CD14-positive monocyte (primary cell): Measurements from ENCODE around the gene PCSK4. TPM values are rescaled to one million over a fixed set of nuclear protein-coding genes. Genes with fewer than 3 reads are reported as not detected.
"Not testable (repeated sequence)": the region's sequence is repeated elsewhere in the genome, so short reads cannot be mapped to it uniquely, and the experiment has no call there.

Source experiments
- DNase-seq, 3 donors: peaks; one replicate each; pipeline ENCODE4 v3.0.0-alpha.2; 2011 to 2022
- H2AFZ ChIP-seq: 2 replicates; pipeline ENCODE4 v1.6.0; 2012; ENCODE audit warnings: mild to moderate bottlenecking, low read depth, low read length, inconsistent platforms; ENCODE audit not compliant: insufficient read depth, poor library complexity, severe bottlenecking
- H3K27ac ChIP-seq, 2 donors: 1 replicate in 1 of 2; 2 replicates in 1 of 2; pipeline ENCODE4 v1.5.1; 2012 to 2013; ENCODE audit warnings: low read length in 2 of 2, control low read depth in 1 of 2, inconsistent platforms in 1 of 2, low read depth in 1 of 2, mild to moderate bottlenecking in 1 of 2
- H3K27me3 ChIP-seq, 2 donors: one replicate each; pipeline versions ENCODE4 v1.6.0 to v1.6.1; 2011 to 2013; ENCODE audit warnings: low read length in 2 of 2; ENCODE audit not compliant: control insufficient read depth in 2 of 2, insufficient read depth in 2 of 2
- H3K36me3 ChIP-seq, 2 donors: replicated peaks in 1 of 2; 1 replicate in 1 of 2; 2 replicates in 1 of 2; pipeline versions ENCODE4 v1.5.1 to v1.6.1; 2012 to 2013; ENCODE audit warnings: low read length in 2 of 2, control low read depth in 1 of 2, inconsistent platforms in 1 of 2, mild to moderate bottlenecking in 1 of 2; ENCODE audit not compliant: insufficient read depth in 2 of 2, control insufficient read depth in 1 of 2
- H3K4me1 ChIP-seq, 2 donors: 1 replicate in 1 of 2; 2 replicates in 1 of 2; pipeline versions ENCODE4 v1.5.1 to v1.6.1; 2012 to 2013; ENCODE audit warnings: low read length in 2 of 2, control low read depth in 1 of 2, inconsistent platforms in 1 of 2, mild to moderate bottlenecking in 1 of 2, moderate library complexity in 1 of 2; ENCODE audit not compliant: insufficient read depth in 2 of 2, control insufficient read depth in 1 of 2
- H3K4me2 ChIP-seq: replicated peaks from 2 replicates; pipeline ENCODE3; 2012; ENCODE audit warnings: low read length, moderate library complexity, mild to moderate bottlenecking; ENCODE audit not compliant: poor library complexity, severe bottlenecking; ENCODE audit errors: extremely low read depth
- H3K4me3 ChIP-seq, 3 experiments: fragments of 200-600 bp in 1 of 3; sonication (generic) in 1 of 3; replicated peaks in 1 of 3; 1 replicate in 2 of 3; 2 replicates in 1 of 3; pipeline ENCODE4 v1.5.1; 2011 to 2013; ENCODE audit warnings: low read length in 3 of 3, mild to moderate bottlenecking in 3 of 3, control low read depth in 2 of 3, low read depth in 2 of 3, inconsistent platforms in 1 of 3, moderate library complexity in 1 of 3
- H3K79me2 ChIP-seq: 2 replicates; pipeline ENCODE4 v1.6.0; 2012; ENCODE audit warnings: mild to moderate bottlenecking, control low read depth, inconsistent platforms, low read length, moderate library complexity; ENCODE audit not compliant: insufficient read depth
- H3K9ac ChIP-seq: 2 replicates; pipeline ENCODE4 v1.6.0; 2017; ENCODE audit warnings: low read length, mild to moderate bottlenecking; ENCODE audit not compliant: insufficient read depth, poor library complexity, severe bottlenecking
- H3K9me3 ChIP-seq, 2 donors: replicated peaks in 1 of 2; 1 replicate in 1 of 2; 2 replicates in 1 of 2; pipeline versions ENCODE4 v1.5.1 to v1.6.1; 2012 to 2013; ENCODE audit warnings: low read length in 2 of 2, control low read depth in 1 of 2; ENCODE audit not compliant: control insufficient read depth in 1 of 2, insufficient read depth in 1 of 2
- H4K20me1 ChIP-seq: 2 replicates; pipeline ENCODE4 v1.6.0; 2012; ENCODE audit warnings: mild to moderate bottlenecking, low read length, control low read depth, moderate library complexity; ENCODE audit not compliant: insufficient read depth
- H3K27ac Mint-ChIP-seq, 7 donors: one replicate each; pipeline ENCODE4 v1.8.0; 2020; ENCODE audit warnings: mild to moderate bottlenecking in 7 of 7, mixed read lengths in 7 of 7, moderate library complexity in 6 of 7, inconsistent platforms in 2 of 7
- H3K27me3 Mint-ChIP-seq, 3 donors: one replicate each; pipeline ENCODE4 v1.8.0; 2021 to 2022; ENCODE audit warnings: low read depth in 3 of 3, mild to moderate bottlenecking in 3 of 3, mixed read lengths in 3 of 3, moderate library complexity in 3 of 3, inconsistent platforms in 1 of 3
- H3K36me3 Mint-ChIP-seq, 2 donors: one replicate each; pipeline ENCODE4 v1.8.0; 2020; ENCODE audit warnings: mixed read lengths in 2 of 2, inconsistent platforms in 1 of 2, mild to moderate bottlenecking in 1 of 2
- H3K4me1 Mint-ChIP-seq: one replicate; pipeline ENCODE4 v1.8.0; 2020; ENCODE audit warnings: mild to moderate bottlenecking, mixed read lengths
- H3K4me3 Mint-ChIP-seq, 2 donors: one replicate each; pipeline ENCODE4 v1.8.0; 2020; ENCODE audit warnings: mild to moderate bottlenecking in 2 of 2, mixed read lengths in 2 of 2, moderate library complexity in 1 of 2
- H3K9me3 Mint-ChIP-seq, 7 donors: one replicate each; pipeline ENCODE4 v1.8.0; 2020 to 2022; ENCODE audit warnings: mixed read lengths in 7 of 7, mild to moderate bottlenecking in 6 of 7, moderate library complexity in 6 of 7, inconsistent platforms in 2 of 7
- WGBS: methylation state at CpG from one replicate; pipeline ENCODE4 v1.1.5; 2013; ENCODE audit warnings: missing lambda C conversion rate; ENCODE audit not compliant: insufficient coverage; 5-methylcytosine and 5-hydroxymethylcytosine counted together
- intact Hi-C, 2 donors: fragments of 100-400 bp; cut with micrococcal nuclease; formaldehyde crosslinking; loops; one replicate each; pipeline versions ENCODE4 v1.15.0 to v1.15.1; 2023
- polyA plus RNA-seq, 3 donors: library from polyadenylated mRNA; depleted of rRNA in 1 of 3; unstranded in 2 of 3; stranded (reverse) in 1 of 3; fragments of 300-500 nt in 2 of 3; fragments of >200 nt in 1 of 3; fragmentation: Illumina TruSeq in 2 of 3; gene quantifications; 1 replicate in 2 of 3; 2 replicates in 1 of 3; pipeline ENCODE4 v1.2.3, GENCODE V29; 2012 to 2021
- TF ChIP-seq, protein P1 (sequence below): fragments of 200-600 bp; IDR thresholded peaks from one replicate; pipeline ENCODE4 v1.8.0; 2022; ENCODE audit warnings: antibody characterized with exemption, mild to moderate bottlenecking

The PCSK4 gene
- polyA plus RNA-seq, 3 donors, result 0.34 to 1.0 TPM; not detected in 1

- H3K27ac Mint-ChIP-seq, result no peak overlapping the region
- no peak overlapping the region for H3K4me3 ChIP-seq
- H3K79me2 ChIP-seq, result no peaks in the 10 kb centered on the region
- no peak overlapping the region for H3K27ac ChIP-seq
- TF ChIP-seq, protein P1, sequence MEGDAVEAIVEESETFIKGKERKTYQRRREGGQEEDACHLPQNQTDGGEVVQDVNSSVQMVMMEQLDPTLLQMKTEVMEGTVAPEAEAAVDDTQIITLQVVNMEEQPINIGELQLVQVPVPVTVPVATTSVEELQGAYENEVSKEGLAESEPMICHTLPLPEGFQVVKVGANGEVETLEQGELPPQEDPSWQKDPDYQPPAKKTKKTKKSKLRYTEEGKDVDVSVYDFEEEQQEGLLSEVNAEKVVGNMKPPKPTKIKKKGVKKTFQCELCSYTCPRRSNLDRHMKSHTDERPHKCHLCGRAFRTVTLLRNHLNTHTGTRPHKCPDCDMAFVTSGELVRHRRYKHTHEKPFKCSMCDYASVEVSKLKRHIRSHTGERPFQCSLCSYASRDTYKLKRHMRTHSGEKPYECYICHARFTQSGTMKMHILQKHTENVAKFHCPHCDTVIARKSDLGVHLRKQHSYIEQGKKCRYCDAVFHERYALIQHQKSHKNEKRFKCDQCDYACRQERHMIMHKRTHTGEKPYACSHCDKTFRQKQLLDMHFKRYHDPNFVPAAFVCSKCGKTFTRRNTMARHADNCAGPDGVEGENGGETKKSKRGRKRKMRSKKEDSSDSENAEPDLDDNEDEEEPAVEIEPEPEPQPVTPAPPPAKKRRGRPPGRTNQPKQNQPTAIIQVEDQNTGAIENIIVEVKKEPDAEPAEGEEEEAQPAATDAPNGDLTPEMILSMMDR, result no peak
- no peaks in the 10 kb centered on the region for H3K9me3 ChIP-seq
- peaks cover 8 to 18% (median 8%) of the 10 kb centered on the region in 3 donors for H3K27me3 Mint-ChIP-seq
- H3K9me3 Mint-ChIP-seq, result peaks cover 0 to 5% (median 1%) of the 10 kb centered on the region in 7 donors
- no peaks in the 10 kb centered on the region for H3K36me3 Mint-ChIP-seq
- H4K20me1 ChIP-seq, result no peaks in the 10 kb centered on the region
- H3K4me1 ChIP-seq, result no peaks in the 10 kb centered on the region
- no peak overlapping the region for H3K4me2 ChIP-seq
- 100% methylated on average over 1 of the region's 9 CpGs for WGBS
- H3K36me3 ChIP-seq, result no peaks in the 10 kb centered on the region
- intact Hi-C loops, result no loop called here
- DNase-seq, result no peak
- no peaks in the 10 kb centered on the region for H3K27me3 ChIP-seq
- no peak overlapping the region for H3K9ac ChIP-seq
- H3K4me1 Mint-ChIP-seq, result no peaks in the 10 kb centered on the region
- no peak overlapping the region for H2AFZ ChIP-seq
- no peak overlapping the region for H3K4me3 Mint-ChIP-seq
Observed at GRCh38 chr19:1532003-1532402, 41.9 kb upstream of the PCSK4 start.

- Histone ChIP-seq H3K9ac (no peak overlapping the region), H4K20me1 (no peaks in the 10 kb centered on the region), H3K79me2 (no peaks in the 10 kb centered on the region), H3K36me3 (no peaks in the 10 kb centered on the region), H3K4me2 (no peak overlapping the region), H2AFZ (no peak overlapping the region), H3K4me1 (no peaks in the 10 kb centered on the region), H3K27me3 (no peaks in the 10 kb centered on the region), H3K27ac (no peak overlapping the region), H3K4me3 (no peak overlapping the region), H3K9me3 (no peaks in the 10 kb centered on the region)
- no peak for DNase-seq
- peaks cover 0 to 5% (median 1%) of the 10 kb centered on the region in 7 donors for H3K9me3 Mint-ChIP-seq
- TF ChIP-seq, protein P1, result no peak
- H3K4me3 Mint-ChIP-seq, result no peak overlapping the region
- H3K36me3 Mint-ChIP-seq, result no peaks in the 10 kb centered on the region
- H3K27me3 Mint-ChIP-seq, result peaks cover 8 to 20% (median 10%) of the 10 kb centered on the region in 3 donors
- H3K4me1 Mint-ChIP-seq, result no peaks in the 10 kb centered on the region
- no peak overlapping the region for H3K27ac Mint-ChIP-seq
- 90% methylated on average over 9 of the region's 11 CpGs for WGBS
- intact Hi-C loops, result no loop called here
Observed at GRCh38 chr19:1531587-1531986, 41.4 kb upstream of the PCSK4 start.

GRCh38 chr19:1530856-1531255, 40.7 kb upstream of the PCSK4 start:
- H3K9ac ChIP-seq, H3K4me3 ChIP-seq, H3K9me3 Mint-ChIP-seq, H3K9me3 ChIP-seq, DNase-seq, intact Hi-C loops, H3K27ac ChIP-seq, H3K4me2 ChIP-seq, H3K79me2 ChIP-seq, H4K20me1 ChIP-seq, H3K4me1 ChIP-seq, H3K27ac Mint-ChIP-seq, H2AFZ ChIP-seq, H3K27me3 ChIP-seq, H3K36me3 ChIP-seq, H3K36me3 Mint-ChIP-seq, H3K4me1 Mint-ChIP-seq, H3K4me3 Mint-ChIP-seq: not testable (repeated sequence)
- H3K27me3 Mint-ChIP-seq, result peaks cover 7 to 22% (median 12%) of the 10 kb centered on the region in 3 donors
- 97% methylated on average over 6 of the region's 11 CpGs for WGBS
